GM18498 (cell line): ENCODE results near the gene CBLC.

Source experiments
- ATAC-seq: cut with Tn5 transposase; IDR thresholded peaks from one replicate; pipeline ENCODE4 v1.9.1; 2021; ENCODE audit warnings: mild to moderate bottlenecking, moderate library complexity; ENCODE audit not compliant: unreplicated experiment

The CBLC gene

GRCh38 chr19:44777715-44778347, at the start of gene CBLC:
Gene CBLC (plus strand): TSS chr19:44777890. CDS start chr19:44777932, 42 bp downstream.
- no peak for ATAC-seq

- ATAC-seq = no peak
Measured at GRCh38 chr19:44728178-44728577, 49.5 kb upstream of the CBLC start.

GRCh38 chr19:44729516-44730033, 48.1 kb upstream of the CBLC start:
- no peak for ATAC-seq

- no peak for ATAC-seq
Measured at GRCh38 chr19:44731081-44731480, 46.6 kb upstream of the CBLC start.

GRCh38 chr19:44731622-44732021, 46.1 kb upstream of the CBLC start:
- ATAC-seq = no peak

GRCh38 chr19:44732235-44733014, 45.3 kb upstream of the CBLC start:
- ATAC-seq = no peak

GRCh38 chr19:44734357-44734756, 43.3 kb upstream of the CBLC start:
- ATAC-seq = no peak

GRCh38 chr19:44735011-44735410, 42.7 kb upstream of the CBLC start:
- no peak for ATAC-seq

- ATAC-seq = no peak
Measured at GRCh38 chr19:44737238-44738071, 40.2 kb upstream of the CBLC start.

GRCh38 chr19:44738136-44738535, 39.6 kb upstream of the CBLC start:
- no peak for ATAC-seq

- ATAC-seq = no peak
Measured at GRCh38 chr19:44738603-44739558, 38.8 kb upstream of the CBLC start.

- ATAC-seq = no peak
Measured at GRCh38 chr19:44740351-44740824, 37.3 kb upstream of the CBLC start.

- no peak for ATAC-seq
Measured at GRCh38 chr19:44741258-44741731, 36.4 kb upstream of the CBLC start.

- no peak for ATAC-seq
Measured at GRCh38 chr19:44741841-44742329, 35.8 kb upstream of the CBLC start.

GRCh38 chr19:44742330-44743061, 35.2 kb upstream of the CBLC start:
- ATAC-seq = no peak

GRCh38 chr19:44744871-44745332, 32.8 kb upstream of the CBLC start:
- ATAC-seq = no peak

- no peak for ATAC-seq
Measured at GRCh38 chr19:44745341-44745831, 32.3 kb upstream of the CBLC start.

- ATAC-seq = no peak
Measured at GRCh38 chr19:44745887-44746600, 31.6 kb upstream of the CBLC start.
